PFSK-1 (cell line): Measurements from ENCODE around the gene POSTN.

Experiments
- FOXP2 ChIP-seq: optimal IDR thresholded peaks from 2 replicates; pipeline ENCODE3; 2011; ENCODE audit warnings: borderline replicate concordance, control low read depth, inconsistent platforms; ENCODE audit not compliant: insufficient read depth; ENCODE audit errors: extremely low read length, extremely low read depth
- POLR2AphosphoS5 ChIP-seq: IDR thresholded peaks from 2 replicates; pipeline ENCODE4 v1.6.1; 2012; ENCODE audit warnings: low read depth, mild to moderate bottlenecking, control low read depth, low read length, moderate library complexity
- SIN3A ChIP-seq: IDR thresholded peaks from 2 replicates; pipeline ENCODE4 v1.6.1; 2012; ENCODE audit warnings: mild to moderate bottlenecking, low read length, moderate library complexity, borderline replicate concordance; ENCODE audit not compliant: insufficient read depth
- TF ChIP-seq, protein P1 (sequence below), 2 experiments: IDR thresholded peaks; 2 replicates each; pipeline versions ENCODE4 v1.6.1 to v1.8.0; 2011 to 2012; ENCODE audit warnings: low read depth in 2 of 2, low read length in 2 of 2, control low read depth in 1 of 2, inconsistent platforms in 1 of 2, mild to moderate bottlenecking in 1 of 2, moderate library complexity in 1 of 2; ENCODE audit not compliant: insufficient read depth in 1 of 2

DNA sequence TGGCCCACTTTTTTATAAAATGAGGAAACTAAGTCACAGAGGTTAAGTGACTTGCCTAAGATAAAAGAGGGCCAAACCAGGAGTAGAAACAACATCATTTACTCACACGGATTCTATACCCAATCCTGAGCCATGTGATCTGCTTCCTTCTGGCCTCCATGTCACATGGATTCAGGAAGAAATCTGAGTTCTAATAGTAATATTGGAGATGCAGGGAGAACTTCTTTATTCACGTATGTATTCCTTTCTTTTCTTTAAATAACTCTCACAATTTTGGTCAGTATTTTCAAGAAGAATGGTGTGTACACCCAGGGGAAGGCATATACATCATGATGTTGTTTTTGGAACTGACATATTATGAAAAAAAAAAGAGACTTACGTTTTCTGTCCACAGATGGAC is 1.8 kb downstream of the POSTN start:
- TF ChIP-seq, protein P1, sequence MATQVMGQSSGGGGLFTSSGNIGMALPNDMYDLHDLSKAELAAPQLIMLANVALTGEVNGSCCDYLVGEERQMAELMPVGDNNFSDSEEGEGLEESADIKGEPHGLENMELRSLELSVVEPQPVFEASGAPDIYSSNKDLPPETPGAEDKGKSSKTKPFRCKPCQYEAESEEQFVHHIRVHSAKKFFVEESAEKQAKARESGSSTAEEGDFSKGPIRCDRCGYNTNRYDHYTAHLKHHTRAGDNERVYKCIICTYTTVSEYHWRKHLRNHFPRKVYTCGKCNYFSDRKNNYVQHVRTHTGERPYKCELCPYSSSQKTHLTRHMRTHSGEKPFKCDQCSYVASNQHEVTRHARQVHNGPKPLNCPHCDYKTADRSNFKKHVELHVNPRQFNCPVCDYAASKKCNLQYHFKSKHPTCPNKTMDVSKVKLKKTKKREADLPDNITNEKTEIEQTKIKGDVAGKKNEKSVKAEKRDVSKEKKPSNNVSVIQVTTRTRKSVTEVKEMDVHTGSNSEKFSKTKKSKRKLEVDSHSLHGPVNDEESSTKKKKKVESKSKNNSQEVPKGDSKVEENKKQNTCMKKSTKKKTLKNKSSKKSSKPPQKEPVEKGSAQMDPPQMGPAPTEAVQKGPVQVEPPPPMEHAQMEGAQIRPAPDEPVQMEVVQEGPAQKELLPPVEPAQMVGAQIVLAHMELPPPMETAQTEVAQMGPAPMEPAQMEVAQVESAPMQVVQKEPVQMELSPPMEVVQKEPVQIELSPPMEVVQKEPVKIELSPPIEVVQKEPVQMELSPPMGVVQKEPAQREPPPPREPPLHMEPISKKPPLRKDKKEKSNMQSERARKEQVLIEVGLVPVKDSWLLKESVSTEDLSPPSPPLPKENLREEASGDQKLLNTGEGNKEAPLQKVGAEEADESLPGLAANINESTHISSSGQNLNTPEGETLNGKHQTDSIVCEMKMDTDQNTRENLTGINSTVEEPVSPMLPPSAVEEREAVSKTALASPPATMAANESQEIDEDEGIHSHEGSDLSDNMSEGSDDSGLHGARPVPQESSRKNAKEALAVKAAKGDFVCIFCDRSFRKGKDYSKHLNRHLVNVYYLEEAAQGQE (IDR thresholded peaks at IDR 0.05; ENCODE audit: insufficient read depth in 1 of 2, low read depth in 2 of 2, low read length in 2 of 2), result no peak
- no peak for TF ChIP-seq SIN3A
- no peak for TF ChIP-seq FOXP2
- TF ChIP-seq POLR2AphosphoS5, result no peak
